ENCODE data around the gene ZEB2. TPM values are rescaled to one million over a fixed set of nuclear protein-coding genes. Genes with fewer than 3 reads are reported as not detected.

ZEB2 gene
- total RNA-seq (2022) (28.2 and 39.9 TPM in 2 replicates), Bru-seq, nascent RNA (percentile 92 among the genes with signal in this experiment), BruChase-seq, experiment 1, labeled RNA remaining after a 6-hour chase (percentile 67 among the genes with signal in this experiment), BruChase-seq, experiment 2, labeled RNA remaining after a 2-hour chase (percentile 75 among the genes with signal in this experiment)
- long read RNA-seq, full-length matches to known transcripts, result 6 of 9 reads
- long read RNA-seq, partial matches to known transcripts, result 2 of 9 reads
- long read RNA-seq, other reads (novel, unspliced or antisense), result 1 of 9 reads

DNA sequence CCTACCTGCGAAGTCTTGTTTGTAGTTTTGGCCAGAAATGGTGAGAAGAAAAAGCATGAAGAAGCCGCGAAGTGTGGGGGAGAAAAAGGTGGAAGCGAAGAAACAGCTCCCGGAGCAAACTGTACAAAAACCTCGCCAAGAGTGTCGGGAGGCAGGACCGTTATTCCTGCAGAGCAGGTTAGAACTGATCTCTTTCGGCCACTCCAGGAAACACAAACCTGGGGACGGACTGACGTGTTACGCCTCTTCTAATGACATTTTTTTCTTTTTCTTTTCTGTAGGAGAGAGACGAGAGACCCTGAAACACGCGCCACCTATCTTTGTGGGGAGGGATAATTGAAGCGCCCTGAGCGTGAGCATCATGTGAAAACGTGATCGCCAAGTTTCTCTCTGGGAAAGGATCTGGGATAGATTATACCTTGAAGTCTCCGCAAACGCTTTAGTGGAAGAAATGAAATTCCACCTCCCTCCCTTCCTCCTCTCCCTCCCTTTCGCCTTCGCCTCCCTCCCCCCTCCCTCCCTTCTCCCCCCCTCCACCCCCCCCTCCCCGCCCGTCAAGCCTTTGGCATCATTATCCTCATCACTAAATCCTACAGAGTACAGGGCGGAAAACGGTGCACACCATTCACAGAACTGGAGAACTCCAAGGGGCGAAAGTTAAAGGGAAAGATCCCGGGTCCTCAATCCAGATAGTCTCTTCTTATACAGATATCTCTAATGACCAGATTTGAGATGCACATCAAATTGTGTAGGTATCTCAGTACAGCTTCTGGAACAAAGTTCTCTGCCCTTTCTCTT, at the start of gene ZEB2:
Gene ZEB2, minus strand, starts transcription at position 186 of the 798 bp plus-strand sequence. CDS start 2,769 bp downstream, outside the sequence.
- DNase-seq (ENCODE audit: unreplicated experiment), result peak; percentile 50
- ChIA-PET POLR2A (interaction anchor here (0.7 to 1.0 kb wide), 3 partner anchors 25 to 140 kb away, joined by 3 to 4 read pairs (median 4); no protein-coding TSS in a partner anchor), CTCF (interaction anchor here (0.9 kb wide), 1 partner anchor 23 kb away, joined by 3 read pairs; no protein-coding TSS in a partner anchor)
- Mint-ChIP-seq H3K9me3 (ENCODE audit: unreplicated experiment) (no peaks in the 10 kb centered on the region), H3K4me3 (ENCODE audit: unreplicated experiment) (no peak within 1 kb of the TSS), H3K27ac (ENCODE audit: low read depth, unreplicated experiment) (no peak within 1 kb of the TSS), H3K4me1 (ENCODE audit: insufficient read depth, unreplicated experiment) (peaks cover 18% of the 10 kb centered on the region), H3K36me3 (ENCODE audit: insufficient read depth, unreplicated experiment) (no peaks in the 10 kb centered on the region), H3K27me3 (ENCODE audit: insufficient read depth, unreplicated experiment) (no peaks in the 10 kb centered on the region)
- peak; percentile 10 for TF ChIP-seq CTCF (IDR thresholded peaks at IDR 0.05; ENCODE audit: unreplicated experiment)
- intact Hi-C loops (cut with micrococcal nuclease), result loop anchor here (1.0 to 10.0 kb wide), 7 partner anchors 33 to 962 kb away; no protein-coding TSS in a partner anchor
- BruUV-seq (replicated peaks), result no TSS peak

GRCh38 chr2:144567745-144568144, 47.8 kb upstream of the ZEB2 start:
- Mint-ChIP-seq H3K4me3 (ENCODE audit: unreplicated experiment) (no peak overlapping the region), H3K27ac (ENCODE audit: low read depth, unreplicated experiment) (no peak overlapping the region), H3K9me3 (ENCODE audit: unreplicated experiment) (no peaks in the 10 kb centered on the region), H3K27me3 (ENCODE audit: insufficient read depth, unreplicated experiment) (no peaks in the 10 kb centered on the region), H3K4me1 (ENCODE audit: insufficient read depth, unreplicated experiment) (no peaks in the 10 kb centered on the region), H3K36me3 (ENCODE audit: insufficient read depth, unreplicated experiment) (no peaks in the 10 kb centered on the region)
- POLR2A ChIA-PET, result interaction anchor here (0.6 kb wide), 1 partner anchor 82 kb away, joined by 4 read pairs; no protein-coding TSS in a partner anchor
- CTCF ChIA-PET, result interaction anchor here (0.9 kb wide), 1 partner anchor 8 kb away, joined by 3 read pairs; no protein-coding TSS in a partner anchor
- BruUV-seq (replicated peaks), result no TSS peak
- intact Hi-C loops (cut with micrococcal nuclease), result no loop called here
- no peak for DNase-seq (ENCODE audit: unreplicated experiment)
- TF ChIP-seq CTCF (IDR thresholded peaks at IDR 0.05; ENCODE audit: unreplicated experiment), result no peak

- H3K4me3 Mint-ChIP-seq (ENCODE audit: unreplicated experiment), result no peak overlapping the region
- H3K9me3 Mint-ChIP-seq (ENCODE audit: unreplicated experiment), result no peaks in the 10 kb centered on the region
- no TSS peak for BruUV-seq (replicated peaks)
- no peaks in the 10 kb centered on the region for H3K27me3 Mint-ChIP-seq (ENCODE audit: insufficient read depth, unreplicated experiment)
- ChIA-PET POLR2A (interaction anchor here (0.5 to 2.0 kb wide), 3 partner anchors 8 to 660 kb away, joined by 4 to 7 read pairs (median 4); no protein-coding TSS in a partner anchor), CTCF (interaction anchor here (0.8 to 1.1 kb wide), 2 partner anchors 11 to 59 kb away, joined by 3 read pairs; no protein-coding TSS in a partner anchor)
- H3K36me3 Mint-ChIP-seq (ENCODE audit: insufficient read depth, unreplicated experiment), result no peaks in the 10 kb centered on the region
- intact Hi-C loops (cut with micrococcal nuclease), result no loop called here
- TF ChIP-seq CTCF (IDR thresholded peaks at IDR 0.05; ENCODE audit: unreplicated experiment), result no peak
- no peak for DNase-seq (ENCODE audit: unreplicated experiment)
- H3K4me1 Mint-ChIP-seq (ENCODE audit: insufficient read depth, unreplicated experiment), result no peaks in the 10 kb centered on the region
- no peak overlapping the region for H3K27ac Mint-ChIP-seq (ENCODE audit: low read depth, unreplicated experiment)
Measured at GRCh38 chr2:144566448-144566847, 46.5 kb upstream of the ZEB2 start.

- ChIA-PET CTCF (no interaction called here), POLR2A (no interaction called here)
- no peak for TF ChIP-seq CTCF (IDR thresholded peaks at IDR 0.05; ENCODE audit: unreplicated experiment)
- H3K9me3 Mint-ChIP-seq (ENCODE audit: unreplicated experiment), result no peaks in the 10 kb centered on the region
- no peak for DNase-seq (ENCODE audit: unreplicated experiment)
- H3K36me3 Mint-ChIP-seq (ENCODE audit: insufficient read depth, unreplicated experiment), result peaks cover 6% of the 10 kb centered on the region
- no peak overlapping the region for H3K27ac Mint-ChIP-seq (ENCODE audit: low read depth, unreplicated experiment)
- no peaks in the 10 kb centered on the region for H3K27me3 Mint-ChIP-seq (ENCODE audit: insufficient read depth, unreplicated experiment)
- intact Hi-C loops (cut with micrococcal nuclease), result no loop called here
- no peak overlapping the region for H3K4me3 Mint-ChIP-seq (ENCODE audit: unreplicated experiment)
- no TSS peak for BruUV-seq (replicated peaks)
- H3K4me1 Mint-ChIP-seq (ENCODE audit: insufficient read depth, unreplicated experiment), result peaks cover 15% of the 10 kb centered on the region
Measured at GRCh38 chr2:144560251-144560650, 40.3 kb upstream of the ZEB2 start.
